ENCODE measurements around the gene RIMOC1. TPM values are rescaled to one million over a fixed set of nuclear protein-coding genes. Genes with fewer than 3 reads are reported as not detected.

Gene RIMOC1
- total RNA-seq, 1 experiment from 2014 or later = 43.4 TPM

- intact Hi-C loops (cut with micrococcal nuclease; ENCODE audit: unreplicated experiment) = no loop called here
- BruUV-seq (replicated peaks) = no TSS peak
- DNase-seq (ENCODE audit: low spot score) = no peak
- no peaks in the 10 kb centered on the region for H3K27me3 ChIP-seq (replicated peaks; ENCODE audit: insufficient read depth, low read depth, low read length, poor library complexity)
- H3K36me3 ChIP-seq (ENCODE audit: insufficient read depth, low read length, poor library complexity, severe bottlenecking) = no peaks in the 10 kb centered on the region
- no peak overlapping the region for H3K27ac ChIP-seq (ENCODE audit: low read depth, low read length, poor library complexity, severe bottlenecking)
- H3K9me3 ChIP-seq (ENCODE audit: low read depth, low read length, poor library complexity, severe bottlenecking) = no peaks in the 10 kb centered on the region
- ChIA-PET CTCF (interaction anchor here (0.6 kb wide), 1 partner anchor 73 kb away, joined by 3 read pairs; no protein-coding TSS in a partner anchor), POLR2A (ENCODE audit: low non-redundant PET) (no interaction called here)
- no peak overlapping the region for H3K4me3 ChIP-seq (ENCODE audit: low read depth, low read length, poor library complexity, severe bottlenecking)
- H3K4me1 ChIP-seq (ENCODE audit: insufficient read depth, low read length, poor library complexity, severe bottlenecking) = no peaks in the 10 kb centered on the region
- TF ChIP-seq, protein P1, sequence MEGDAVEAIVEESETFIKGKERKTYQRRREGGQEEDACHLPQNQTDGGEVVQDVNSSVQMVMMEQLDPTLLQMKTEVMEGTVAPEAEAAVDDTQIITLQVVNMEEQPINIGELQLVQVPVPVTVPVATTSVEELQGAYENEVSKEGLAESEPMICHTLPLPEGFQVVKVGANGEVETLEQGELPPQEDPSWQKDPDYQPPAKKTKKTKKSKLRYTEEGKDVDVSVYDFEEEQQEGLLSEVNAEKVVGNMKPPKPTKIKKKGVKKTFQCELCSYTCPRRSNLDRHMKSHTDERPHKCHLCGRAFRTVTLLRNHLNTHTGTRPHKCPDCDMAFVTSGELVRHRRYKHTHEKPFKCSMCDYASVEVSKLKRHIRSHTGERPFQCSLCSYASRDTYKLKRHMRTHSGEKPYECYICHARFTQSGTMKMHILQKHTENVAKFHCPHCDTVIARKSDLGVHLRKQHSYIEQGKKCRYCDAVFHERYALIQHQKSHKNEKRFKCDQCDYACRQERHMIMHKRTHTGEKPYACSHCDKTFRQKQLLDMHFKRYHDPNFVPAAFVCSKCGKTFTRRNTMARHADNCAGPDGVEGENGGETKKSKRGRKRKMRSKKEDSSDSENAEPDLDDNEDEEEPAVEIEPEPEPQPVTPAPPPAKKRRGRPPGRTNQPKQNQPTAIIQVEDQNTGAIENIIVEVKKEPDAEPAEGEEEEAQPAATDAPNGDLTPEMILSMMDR (conservative IDR thresholded peaks at IDR 0.05; ENCODE audit: low read depth, low read length) = no peak
- no peak for TF ChIP-seq EZH2 (IDR thresholded peaks at IDR 0.05; ENCODE audit: borderline replicate concordance, low read depth, low read length, poor library complexity, severe bottlenecking)
Observed at GRCh38 chr5:41951224-41951623, 47.1 kb downstream of the RIMOC1 start.

Other genes with a start within 250 kb of the RIMOC1 start
- gene OXCT1, start 33.9 kb upstream of the RIMOC1 start, total RNA-seq (2021) = 48.4 and 49.8 TPM in 2 replicates
- gene FBXO4, start 20.9 kb downstream of the RIMOC1 start, total RNA-seq (2021) = 9.6 and 12.6 TPM in 2 replicates

Measured in A673 (cell line).